H9 (cell line): Measurements from ENCODE around the gene TERT. TPM values are rescaled to one million over a fixed set of nuclear protein-coding genes. Genes with fewer than 3 reads are reported as not detected.

Experiments
- DNase-seq: peaks from one replicate; pipeline ENCODE4 v3.0.0-alpha.2; 2017
- H2AFZ ChIP-seq: one replicate; pipeline ENCODE4 v1.6.1; 2013; ENCODE audit warnings: mild to moderate bottlenecking, low read length, control low read depth, moderate library complexity
- H2AK5ac ChIP-seq: 2 replicates; pipeline ENCODE4 v1.6.1; 2013; ENCODE audit warnings: low read length, control low read depth, mixed read lengths; ENCODE audit not compliant: insufficient read length
- H2BK120ac ChIP-seq: one replicate; pipeline ENCODE4 v1.6.1; 2013; ENCODE audit warnings: low read depth, mild to moderate bottlenecking, low read length, control low read depth, inconsistent platforms; ENCODE audit not compliant: poor library complexity, severe bottlenecking
- H2BK12ac ChIP-seq: 2 replicates; pipeline ENCODE4 v1.6.1; 2013; ENCODE audit warnings: low read length, control low read depth, mixed read lengths, low read depth; ENCODE audit not compliant: insufficient read length
- H2BK15ac ChIP-seq: 2 replicates; pipeline ENCODE4 v1.6.1; 2013; ENCODE audit warnings: low read depth, low read length, control low read depth
- H2BK20ac ChIP-seq: one replicate; pipeline ENCODE4 v1.6.1; 2013; ENCODE audit warnings: low read depth, mild to moderate bottlenecking, low read length, control low read depth, inconsistent platforms; ENCODE audit not compliant: poor library complexity, severe bottlenecking
- H2BK5ac ChIP-seq: 2 replicates; pipeline ENCODE4 v1.6.1; 2013; ENCODE audit warnings: low read length, control low read depth, mixed read lengths; ENCODE audit not compliant: insufficient read length
- H3K14ac ChIP-seq: 2 replicates; pipeline ENCODE4 v1.6.1; 2013; ENCODE audit warnings: low read length, control low read depth; ENCODE audit not compliant: insufficient read depth
- H3K18ac ChIP-seq: 2 replicates; pipeline ENCODE4 v1.6.1; 2013; ENCODE audit warnings: low read depth, mild to moderate bottlenecking, mixed read lengths, low read length, control low read depth; ENCODE audit not compliant: insufficient read length
- H3K23ac ChIP-seq: 2 replicates; pipeline ENCODE4 v1.6.1; 2013; ENCODE audit warnings: low read length, control low read depth, mixed read lengths, low read depth; ENCODE audit not compliant: insufficient read length
- H3K23me2 ChIP-seq: 2 replicates; pipeline ENCODE4 v1.6.1; 2013; ENCODE audit warnings: low read depth, mild to moderate bottlenecking, mixed read lengths, low read length, control low read depth; ENCODE audit not compliant: insufficient read length, poor library complexity, severe bottlenecking
- H3K27ac ChIP-seq: 2 replicates; pipeline ENCODE4 v1.5.1; 2013; ENCODE audit warnings: low read length, control low read depth, mixed read lengths, low read depth; ENCODE audit not compliant: insufficient read length
- H3K27me3 ChIP-seq: 2 replicates; pipeline ENCODE4 v1.6.1; 2013; ENCODE audit warnings: low read length, control low read depth, inconsistent platforms; ENCODE audit not compliant: insufficient read depth
- H3K4ac ChIP-seq: 2 replicates; pipeline ENCODE4 v1.6.1; 2013; ENCODE audit warnings: low read depth, mild to moderate bottlenecking, control low read depth, inconsistent platforms, low read length, moderate library complexity
- H3K4me1 ChIP-seq: 2 replicates; pipeline ENCODE4 v1.6.1; 2013; ENCODE audit warnings: low read length, control low read depth, inconsistent platforms; ENCODE audit not compliant: insufficient read depth
- H3K4me2 ChIP-seq: 2 replicates; pipeline ENCODE4 v1.6.1; 2013; ENCODE audit warnings: low read length, control low read depth, mixed read lengths; ENCODE audit not compliant: insufficient read length, insufficient read depth
- H3K56ac ChIP-seq: 2 replicates; pipeline ENCODE4 v1.6.1; 2013; ENCODE audit warnings: low read depth, mild to moderate bottlenecking, mixed read lengths, low read length, control low read depth; ENCODE audit not compliant: insufficient read length
- H3K79me1 ChIP-seq: 2 replicates; pipeline ENCODE4 v1.6.1; 2013; ENCODE audit warnings: low read depth, mild to moderate bottlenecking, moderate library complexity, low read length, control low read depth, inconsistent platforms; ENCODE audit not compliant: insufficient read depth, poor library complexity, severe bottlenecking
- H3K79me2 ChIP-seq: 2 replicates; pipeline ENCODE4 v1.6.1; 2013; ENCODE audit warnings: low read length, control low read depth, inconsistent platforms; ENCODE audit not compliant: insufficient read depth
- H3K9ac ChIP-seq: 2 replicates; pipeline ENCODE4 v1.6.1; 2013; ENCODE audit warnings: low read length, control low read depth, mixed read lengths; ENCODE audit not compliant: insufficient read length; ENCODE audit errors: extremely low read depth
- H3K9me3 ChIP-seq: one replicate; pipeline ENCODE4 v1.6.1; 2013; ENCODE audit warnings: low read depth, low read length, inconsistent platforms; ENCODE audit not compliant: control insufficient read depth
- H3T11ph ChIP-seq: one replicate; pipeline ENCODE4 v1.6.1; 2013; ENCODE audit warnings: mild to moderate bottlenecking, low read length, control low read depth, inconsistent platforms
- H4K20me1 ChIP-seq: one replicate; pipeline ENCODE4 v1.6.1; 2013; ENCODE audit not compliant: control insufficient read depth, insufficient read length, insufficient read depth
- H4K5ac ChIP-seq: 2 replicates; pipeline ENCODE4 v1.6.1; 2013; ENCODE audit warnings: low read depth, mild to moderate bottlenecking, mixed read lengths, low read length, control low read depth; ENCODE audit not compliant: insufficient read length
- H4K8ac ChIP-seq: replicated peaks from 2 replicates; pipeline ENCODE4 v1.6.1; 2013; ENCODE audit warnings: low read length, control low read depth, mixed read lengths, low read depth; ENCODE audit not compliant: insufficient read length
- H4K91ac ChIP-seq: 2 replicates; pipeline ENCODE4 v1.6.1; 2013; ENCODE audit warnings: low read depth, mild to moderate bottlenecking, moderate library complexity, mixed read lengths, low read length, control low read depth; ENCODE audit not compliant: insufficient read length
- H3K27ac Mint-ChIP-seq, 3 experiments: 2 replicates in 2 of 3; 3 replicates in 1 of 3; pipeline ENCODE4 v1.8.0; 2020 to 2021; ENCODE audit warnings: mixed read lengths in 3 of 3, mild to moderate bottlenecking in 1 of 3, moderate library complexity in 1 of 3
- H3K27me3 Mint-ChIP-seq: 2 replicates; pipeline ENCODE4 v1.8.0; 2021; ENCODE audit warnings: low read depth, mild to moderate bottlenecking, moderate library complexity, mixed read lengths
- H3K36me3 Mint-ChIP-seq, 3 experiments: 2 replicates in 2 of 3; 3 replicates in 1 of 3; pipeline ENCODE4 v1.8.0; 2020 to 2021; ENCODE audit warnings: low read depth in 3 of 3, mixed read lengths in 3 of 3; ENCODE audit not compliant: insufficient read depth in 1 of 3
- H3K4me1 Mint-ChIP-seq, 2 experiments: 2 replicates each; pipeline ENCODE4 v1.8.0; 2020; ENCODE audit warnings: mixed read lengths in 2 of 2
- H3K4me3 Mint-ChIP-seq, 2 experiments: 2 replicates in 1 of 2; 3 replicates in 1 of 2; pipeline ENCODE4 v1.8.0; 2020 to 2021; ENCODE audit warnings: mild to moderate bottlenecking in 2 of 2, mixed read lengths in 2 of 2, moderate library complexity in 1 of 2
- H3K9me3 Mint-ChIP-seq, 2 experiments: 2 replicates in 1 of 2; 3 replicates in 1 of 2; pipeline ENCODE4 v1.8.0; 2020; ENCODE audit warnings: mild to moderate bottlenecking in 2 of 2, mixed read lengths in 2 of 2, moderate library complexity in 1 of 2
- WGBS: extraction: QIAGEN DNeasy Blood & Tissue Kit; methylation state at CpG from one replicate; pipeline ENCODE4 v1.1.7; 2013; ENCODE audit warnings: missing lambda C conversion rate, low lambda C conversion rate, mixed read lengths; ENCODE audit not compliant: insufficient read length; ENCODE audit errors: extremely low coverage; 5-methylcytosine and 5-hydroxymethylcytosine counted together
- total RNA-seq: library from RNA; stranded (reverse); gene quantifications from 2 replicates; pipeline ENCODE4 v1.2.1, GENCODE V29; 2021
- TF ChIP-seq, protein P1 (sequence below): fragments of 200-600 bp; sonication (generic); conservative IDR thresholded peaks from 3 replicates; pipeline ENCODE4 v1.8.0; 2021; ENCODE audit warnings: antibody characterized with exemption, mild to moderate bottlenecking

The TERT gene
- total RNA-seq, 1 experiment from 2014 or later: 15.5 TPM

DNA sequence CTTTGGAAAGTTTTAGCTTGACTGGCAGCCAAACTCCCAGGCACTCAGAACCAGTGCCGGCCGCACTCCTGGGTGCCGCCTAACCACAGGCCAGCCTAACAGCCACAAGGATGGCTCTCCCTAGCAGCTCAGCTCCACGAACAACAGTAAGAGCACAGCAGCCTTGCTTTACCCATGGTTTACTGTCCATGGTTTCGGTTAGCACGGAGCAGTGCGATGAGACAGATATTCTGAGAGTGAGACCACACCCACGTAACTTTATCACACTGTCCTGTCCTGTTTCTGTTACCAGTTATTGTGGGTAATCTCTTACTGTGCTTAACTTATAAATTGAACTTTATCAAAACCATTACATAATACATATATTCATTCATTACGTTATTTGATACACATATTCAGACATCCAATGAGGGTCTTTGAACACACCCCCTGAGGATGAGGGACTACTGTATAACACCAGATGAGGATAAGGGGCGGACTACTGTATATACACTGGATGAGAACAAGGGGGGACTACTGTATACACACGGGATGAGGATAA lies 37.7 kb upstream of the TERT start:
- H4K91ac ChIP-seq: no peak overlapping the region
- peaks cover 5% of the 10 kb centered on the region in 2 experiments; a peak in 2 of 4 replicates for H3K4me1 Mint-ChIP-seq
- TF ChIP-seq, protein P1, sequence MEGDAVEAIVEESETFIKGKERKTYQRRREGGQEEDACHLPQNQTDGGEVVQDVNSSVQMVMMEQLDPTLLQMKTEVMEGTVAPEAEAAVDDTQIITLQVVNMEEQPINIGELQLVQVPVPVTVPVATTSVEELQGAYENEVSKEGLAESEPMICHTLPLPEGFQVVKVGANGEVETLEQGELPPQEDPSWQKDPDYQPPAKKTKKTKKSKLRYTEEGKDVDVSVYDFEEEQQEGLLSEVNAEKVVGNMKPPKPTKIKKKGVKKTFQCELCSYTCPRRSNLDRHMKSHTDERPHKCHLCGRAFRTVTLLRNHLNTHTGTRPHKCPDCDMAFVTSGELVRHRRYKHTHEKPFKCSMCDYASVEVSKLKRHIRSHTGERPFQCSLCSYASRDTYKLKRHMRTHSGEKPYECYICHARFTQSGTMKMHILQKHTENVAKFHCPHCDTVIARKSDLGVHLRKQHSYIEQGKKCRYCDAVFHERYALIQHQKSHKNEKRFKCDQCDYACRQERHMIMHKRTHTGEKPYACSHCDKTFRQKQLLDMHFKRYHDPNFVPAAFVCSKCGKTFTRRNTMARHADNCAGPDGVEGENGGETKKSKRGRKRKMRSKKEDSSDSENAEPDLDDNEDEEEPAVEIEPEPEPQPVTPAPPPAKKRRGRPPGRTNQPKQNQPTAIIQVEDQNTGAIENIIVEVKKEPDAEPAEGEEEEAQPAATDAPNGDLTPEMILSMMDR: no peak
- H3K56ac ChIP-seq: no peak overlapping the region
- no peak overlapping the region for H3K18ac ChIP-seq
- H3K9me3 ChIP-seq: no peaks in the 10 kb centered on the region
- H2BK120ac ChIP-seq: no peak overlapping the region
- no peak overlapping the region for H3K4me3 Mint-ChIP-seq
- no peaks in the 10 kb centered on the region for H3K27me3 ChIP-seq
- no peak overlapping the region for H3K23ac ChIP-seq
- no peaks in the 10 kb centered on the region for H3K27me3 Mint-ChIP-seq
- no peak overlapping the region for H2AK5ac ChIP-seq
- H3K79me2 ChIP-seq: no peaks in the 10 kb centered on the region
- no peak overlapping the region for H3K27ac Mint-ChIP-seq
- no peaks in the 10 kb centered on the region for H3K4me1 ChIP-seq
- H2AFZ ChIP-seq: no peak overlapping the region
- H4K20me1 ChIP-seq: no peaks in the 10 kb centered on the region
- H3K4me2 ChIP-seq: no peak overlapping the region
- H2BK5ac ChIP-seq: no peak overlapping the region
- H3K9ac ChIP-seq: no peak overlapping the region
- no peak overlapping the region for H3K27ac ChIP-seq
- H3K14ac ChIP-seq: no peak overlapping the region
- no peaks in the 10 kb centered on the region; a peak in 1 of 5 replicates for H3K9me3 Mint-ChIP-seq
- no peak overlapping the region for H3K4ac ChIP-seq
- no peaks in the 10 kb centered on the region for H3K23me2 ChIP-seq
- H3K36me3 Mint-ChIP-seq: peaks cover 64 to 85% (median 83%) of the 10 kb centered on the region in 3 experiments
- no peak overlapping the region for H2BK15ac ChIP-seq
- no peak overlapping the region for H4K5ac ChIP-seq
- DNase-seq: no peak
- H3T11ph ChIP-seq: no peak overlapping the region
- no peaks in the 10 kb centered on the region for H3K79me1 ChIP-seq
- no peak overlapping the region for H2BK12ac ChIP-seq
- WGBS: 100% methylated on average over 1 of the region's 11 CpGs
- no peak overlapping the region for H2BK20ac ChIP-seq
- no peak overlapping the region for H4K8ac ChIP-seq
